Gastrocnemius medialis (tissue), 4 donors: ENCODE measurements around the gene MCM5.
"Not testable (repeated sequence)": the region's sequence is repeated elsewhere in the genome, so short reads cannot be mapped to it uniquely, and the experiment has no call there.

Source experiments
- CTCF ChIP-seq, 5 experiments: fragments of 450-650 bp in 3 of 5; fragments of 200-600 bp in 2 of 5; sonication (generic) in 2 of 5; IDR thresholded peaks in 4 of 5; conservative IDR thresholded peaks in 1 of 5; 1 replicate in 4 of 5; 2 replicates in 1 of 5; pipeline ENCODE4 v1.5.1; 2016 to 2019; ENCODE audit warnings: antibody characterized with exemption in 5 of 5, mild to moderate bottlenecking in 3 of 5, moderate library complexity in 3 of 5
- POLR2A ChIP-seq, 2 donors: fragments of 450-650 bp; IDR thresholded peaks; one replicate each; pipeline ENCODE4 v1.6.1; 2017; ENCODE audit warnings: antibody characterized with exemption in 2 of 2, mild to moderate bottlenecking in 2 of 2, moderate library complexity in 2 of 2

DNA sequence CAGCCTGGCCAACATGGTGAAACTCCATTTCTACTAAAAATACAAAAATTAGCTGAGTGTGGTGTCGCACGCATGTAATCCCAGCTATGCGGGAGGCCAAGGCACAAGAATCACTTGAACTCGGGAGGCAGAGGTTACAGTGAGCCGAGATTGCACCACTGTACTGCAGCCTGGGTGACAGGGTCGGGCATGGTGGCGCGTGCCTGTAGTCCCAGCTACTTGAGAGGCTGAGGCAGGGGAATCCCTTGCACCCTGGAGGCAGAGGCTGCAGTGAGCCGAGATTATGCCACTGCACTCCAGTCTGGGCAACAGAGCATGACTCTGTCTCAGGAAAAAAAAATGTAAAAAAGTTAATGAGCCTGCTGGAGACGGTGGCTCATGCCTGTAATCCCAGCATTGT lies 60.0 kb downstream of the MCM5 start:
- TF ChIP-seq CTCF (IDR thresholded peaks at IDR 0.05 in 4 of 5, conservative IDR thresholded peaks at IDR 0.05 in 1 of 5); POLR2A (IDR thresholded peaks at IDR 0.05): not testable (repeated sequence)
